ENCODE results near the gene VEPH1. TPM values are rescaled to one million over a fixed set of nuclear protein-coding genes. Genes with fewer than 3 reads are reported as not detected.
A peak's percentile ranks its signal among the peaks of the same experiment; 100 is the strongest.

The VEPH1 gene
- total RNA-seq, 3 donors from 2014 or later = 0.21 to 0.23 TPM; not detected in 1

GRCh38 chr3:157443905-157444796 is 59.1 kb downstream of the VEPH1 start:
- Mint-ChIP-seq H3K27me3 (ENCODE audit: low read depth) (peaks cover 12% of the 10 kb centered on the region), H3K4me1 (ENCODE audit: low read depth) (no peaks in the 10 kb centered on the region), H3K9me3 (no peaks in the 10 kb centered on the region), H3K36me3 (ENCODE audit: insufficient read depth) (no peaks in the 10 kb centered on the region), H3K4me3 (no peak overlapping the region)
- ATAC-seq (no peak), DNase-seq (no peak)

DNA sequence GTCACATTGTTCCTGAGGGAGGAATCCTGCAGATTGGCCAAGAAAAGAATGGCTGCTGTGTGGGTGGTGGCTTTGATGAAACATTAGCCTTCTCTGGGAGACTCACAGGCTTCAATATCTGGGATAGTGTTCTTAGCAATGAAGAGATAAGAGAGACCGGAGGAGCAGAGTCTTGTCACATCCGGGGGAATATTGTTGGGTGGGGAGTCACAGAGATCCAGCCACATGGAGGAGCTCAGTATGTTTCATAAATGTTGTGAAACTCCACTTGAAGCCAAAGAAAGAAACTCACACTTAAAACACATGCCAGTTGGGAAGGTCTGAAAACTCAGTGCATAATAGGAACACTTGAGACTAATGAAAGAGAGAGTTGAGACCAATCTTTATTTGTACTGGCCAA is 60.5 kb downstream of the VEPH1 start:
- ATAC-seq (no peak), DNase-seq (no peak)
- Mint-ChIP-seq H3K36me3 (ENCODE audit: insufficient read depth) (no peaks in the 10 kb centered on the region), H3K4me3 (no peak overlapping the region), H3K4me1 (ENCODE audit: low read depth) (no peaks in the 10 kb centered on the region), H3K27me3 (ENCODE audit: low read depth) (peaks cover 25% of the 10 kb centered on the region), H3K9me3 (no peaks in the 10 kb centered on the region)

- Mint-ChIP-seq H3K36me3 (ENCODE audit: insufficient read depth) (no peaks in the 10 kb centered on the region), H3K27me3 (ENCODE audit: low read depth) (peaks cover 34% of the 10 kb centered on the region), H3K4me1 (ENCODE audit: low read depth) (no peaks in the 10 kb centered on the region), H3K9me3 (no peaks in the 10 kb centered on the region), H3K4me3 (no peak overlapping the region)
- no peak for DNase-seq
- ATAC-seq = no peak
These were observed 62.1 kb downstream of the VEPH1 start for GRCh38 chr3:157441102-157441624.

DNA sequence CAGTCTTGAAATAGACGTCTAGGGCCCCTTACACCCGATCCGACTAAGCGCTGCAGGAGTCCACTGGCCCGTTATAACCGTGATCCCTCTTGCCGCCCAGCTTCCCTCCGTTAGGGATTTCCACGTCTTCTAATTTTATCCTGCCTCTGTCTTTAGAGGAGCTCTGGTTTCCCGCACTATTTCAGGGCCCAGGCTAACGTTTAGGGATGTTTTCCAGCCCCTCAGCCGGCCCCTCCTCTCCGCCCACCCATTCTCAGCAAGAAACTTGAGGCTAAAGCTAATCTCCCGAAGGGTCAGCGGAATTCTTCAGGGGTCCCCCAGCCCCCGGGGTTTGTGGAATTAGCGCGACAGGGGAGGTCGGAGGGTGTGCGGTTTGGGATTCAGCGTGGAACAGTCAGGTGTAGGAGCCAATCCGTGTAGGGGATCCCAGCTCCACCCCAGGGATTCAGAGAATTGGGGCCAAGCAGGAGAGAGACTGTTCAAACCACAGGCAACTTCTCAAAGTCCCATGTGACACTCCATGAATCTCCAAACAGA is 65.0 kb downstream of the VEPH1 start:
- no peaks in the 10 kb centered on the region for H3K36me3 Mint-ChIP-seq (ENCODE audit: insufficient read depth)

DNA sequence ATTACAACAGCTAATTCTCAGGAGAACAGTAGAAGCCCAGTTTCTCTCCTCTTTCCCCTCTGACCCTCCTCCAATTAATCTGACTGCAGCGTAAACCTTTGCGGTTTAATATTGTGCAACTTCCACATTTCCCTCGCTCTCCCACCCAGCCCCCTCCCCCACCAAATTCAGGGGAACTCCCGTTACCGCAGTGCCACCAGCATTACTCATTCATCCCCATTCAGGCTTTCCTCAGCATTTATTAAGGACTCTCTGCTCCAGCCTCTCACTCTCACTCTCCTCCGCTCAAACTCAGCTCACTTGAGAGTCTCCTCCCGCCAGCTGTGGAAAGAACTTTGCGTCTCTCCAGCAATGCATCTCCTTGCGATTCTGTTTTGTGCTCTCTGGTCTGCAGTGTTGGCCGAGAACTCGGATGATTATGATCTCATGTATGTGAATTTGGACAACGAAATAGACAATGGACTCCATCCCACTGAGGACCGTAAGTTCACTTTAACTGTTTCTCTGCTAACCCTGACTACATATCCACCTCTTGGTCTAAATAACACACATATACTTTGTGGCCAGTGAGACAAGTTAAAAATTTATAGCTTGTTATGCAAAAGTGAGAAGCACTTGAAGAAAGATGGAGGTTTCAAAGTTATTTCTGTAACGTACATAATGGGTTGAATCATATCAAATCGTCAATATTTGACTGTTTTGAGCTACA is 66.5 kb downstream of the VEPH1 start, which contains the start of gene PTX3:
TSS of gene PTX3 (plus strand) at position 268 of the 709 bp plus-strand sequence. CDS start at position 352, 84 bp downstream.
- ATAC-seq = peak in 1 of 2 donors; percentile 40
- no peak within 1 kb of the TSS for H3K4me3 Mint-ChIP-seq
- H3K27me3 Mint-ChIP-seq (ENCODE audit: low read depth) = peaks cover 34% of the 10 kb centered on the region
- no peaks in the 10 kb centered on the region for H3K9me3 Mint-ChIP-seq
- H3K36me3 Mint-ChIP-seq (ENCODE audit: insufficient read depth) = no peaks in the 10 kb centered on the region
- no peak for DNase-seq
- H3K4me1 Mint-ChIP-seq (ENCODE audit: low read depth) = no peaks in the 10 kb centered on the region

More for the DNA sequence above, 65.0 kb downstream of the VEPH1 start:
- ATAC-seq = no peak
- H3K4me1 Mint-ChIP-seq (ENCODE audit: low read depth) = no peaks in the 10 kb centered on the region
- peaks cover 34% of the 10 kb centered on the region for H3K27me3 Mint-ChIP-seq (ENCODE audit: low read depth)
- no peaks in the 10 kb centered on the region for H3K9me3 Mint-ChIP-seq
- no peak overlapping the region for H3K4me3 Mint-ChIP-seq
- no peak for DNase-seq

DNA sequence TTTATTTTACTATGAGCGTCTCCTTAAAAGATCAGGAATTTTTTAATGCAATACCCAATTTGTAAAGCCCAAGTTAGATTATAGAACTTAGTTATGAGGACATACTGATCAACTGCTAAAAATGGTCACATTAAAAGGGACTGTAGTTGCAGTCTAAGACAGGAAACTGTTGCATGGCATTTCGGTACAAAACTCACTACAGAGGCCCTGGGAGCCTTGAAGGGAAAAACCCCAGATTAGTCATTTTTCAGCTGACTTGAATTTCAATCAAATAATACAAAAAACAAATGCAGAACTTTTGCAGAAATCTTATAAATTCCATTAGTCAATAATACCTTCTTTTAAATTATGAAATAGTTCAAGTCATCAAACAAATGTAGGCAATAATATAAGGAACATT is 73.5 kb downstream of the VEPH1 start:
- Mint-ChIP-seq H3K36me3 (ENCODE audit: insufficient read depth) (no peaks in the 10 kb centered on the region), H3K4me3 (no peak overlapping the region), H3K4me1 (ENCODE audit: low read depth) (no peaks in the 10 kb centered on the region), H3K9me3 (peaks cover under 1% of the 10 kb centered on the region), H3K27me3 (ENCODE audit: low read depth) (peaks cover under 1% of the 10 kb centered on the region)
- DNase-seq = no peak
- no peak for ATAC-seq

- peaks cover 3% of the 10 kb centered on the region for H3K27me3 Mint-ChIP-seq (ENCODE audit: low read depth)
- peaks cover 7% of the 10 kb centered on the region for H3K9me3 Mint-ChIP-seq
- H3K4me1 Mint-ChIP-seq (ENCODE audit: low read depth) = no peaks in the 10 kb centered on the region
- ATAC-seq = no peak
- H3K4me3 Mint-ChIP-seq = no peak overlapping the region
- no peaks in the 10 kb centered on the region for H3K36me3 Mint-ChIP-seq (ENCODE audit: insufficient read depth)
- DNase-seq = no peak
These were observed 74.4 kb downstream of the VEPH1 start for GRCh38 chr3:157428853-157429252.

DNA sequence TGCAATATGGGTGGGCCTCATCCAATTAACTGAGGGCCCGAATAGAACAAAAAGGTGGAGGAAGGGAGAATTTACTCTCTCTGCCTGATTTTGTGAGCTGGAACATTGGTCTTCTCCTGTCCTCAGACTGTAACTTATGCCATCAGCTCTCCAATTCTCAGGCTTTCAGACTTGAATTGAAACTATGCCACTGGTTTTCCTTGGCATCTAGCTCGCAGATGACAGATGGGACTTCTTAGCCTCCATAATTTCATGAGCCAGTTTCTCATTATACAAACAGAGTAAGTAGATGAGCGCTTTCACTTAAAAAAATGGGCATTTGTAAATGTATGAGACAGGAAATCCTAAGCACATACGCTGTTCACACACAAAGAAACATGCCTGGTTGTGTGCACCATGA is 75.3 kb downstream of the VEPH1 start:
- peaks cover 7% of the 10 kb centered on the region for H3K9me3 Mint-ChIP-seq
- H3K4me3 Mint-ChIP-seq = no peak overlapping the region
- no peak for DNase-seq
- no peaks in the 10 kb centered on the region for H3K4me1 Mint-ChIP-seq (ENCODE audit: low read depth)
- H3K27me3 Mint-ChIP-seq (ENCODE audit: low read depth) = peaks cover 3% of the 10 kb centered on the region
- ATAC-seq = no peak
- no peaks in the 10 kb centered on the region for H3K36me3 Mint-ChIP-seq (ENCODE audit: insufficient read depth)

DNA sequence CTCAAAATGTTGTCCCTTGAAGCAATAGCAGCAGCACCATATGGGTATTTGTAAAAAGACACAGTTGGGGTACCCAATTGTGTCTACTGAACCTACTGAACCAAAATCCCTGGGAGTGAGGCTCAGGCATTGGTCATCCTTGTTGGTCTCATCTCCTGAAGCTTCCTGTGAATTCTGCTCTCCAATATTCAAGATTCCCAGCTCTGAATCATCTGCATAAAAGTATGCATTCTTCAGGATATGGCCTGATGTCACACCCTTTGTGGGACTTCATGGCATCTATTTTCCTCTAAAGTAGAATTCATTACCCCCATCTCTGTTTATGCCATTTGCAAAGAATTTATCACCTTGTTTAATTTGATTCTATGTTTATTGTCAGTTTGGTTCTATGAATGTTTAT is 79.9 kb downstream of the VEPH1 start:
- H3K27me3 Mint-ChIP-seq (ENCODE audit: low read depth) = peaks cover 3% of the 10 kb centered on the region
- DNase-seq (no peak), ATAC-seq (no peak)
- no peak overlapping the region for H3K4me3 Mint-ChIP-seq
- no peaks in the 10 kb centered on the region for H3K4me1 Mint-ChIP-seq (ENCODE audit: low read depth)
- no peaks in the 10 kb centered on the region for H3K36me3 Mint-ChIP-seq (ENCODE audit: insufficient read depth)
- peaks cover 7% of the 10 kb centered on the region for H3K9me3 Mint-ChIP-seq

- H3K9me3 Mint-ChIP-seq = peaks cover 7% of the 10 kb centered on the region
- H3K27me3 Mint-ChIP-seq (ENCODE audit: low read depth) = peaks cover 3% of the 10 kb centered on the region
- ATAC-seq = no peak
- H3K4me1 Mint-ChIP-seq (ENCODE audit: low read depth) = no peaks in the 10 kb centered on the region
- DNase-seq = no peak
- H3K4me3 Mint-ChIP-seq = no peak overlapping the region
- H3K36me3 Mint-ChIP-seq (ENCODE audit: insufficient read depth) = no peaks in the 10 kb centered on the region
These were observed 82.5 kb downstream of the VEPH1 start for GRCh38 chr3:157420606-157421130.

- Mint-ChIP-seq H3K9me3 (no peaks in the 10 kb centered on the region), H3K4me1 (ENCODE audit: low read depth) (no peaks in the 10 kb centered on the region), H3K4me3 (no peak overlapping the region), H3K36me3 (ENCODE audit: insufficient read depth) (no peaks in the 10 kb centered on the region), H3K27me3 (ENCODE audit: low read depth) (peaks cover 4% of the 10 kb centered on the region)
- ATAC-seq = no peak
- no peak for DNase-seq
These were observed 85.1 kb downstream of the VEPH1 start for GRCh38 chr3:157418104-157418503.

- DNase-seq (no peak), ATAC-seq (no peak)
- Mint-ChIP-seq H3K27me3 (ENCODE audit: low read depth) (peaks cover 4% of the 10 kb centered on the region), H3K36me3 (ENCODE audit: insufficient read depth) (no peaks in the 10 kb centered on the region), H3K4me3 (no peak overlapping the region), H3K9me3 (no peaks in the 10 kb centered on the region), H3K4me1 (ENCODE audit: low read depth) (no peaks in the 10 kb centered on the region)
These were observed 86.0 kb downstream of the VEPH1 start for GRCh38 chr3:157417247-157417646.

GRCh38 chr3:157416347-157417087 is 86.7 kb downstream of the VEPH1 start:
- ATAC-seq = no peak
- Mint-ChIP-seq H3K4me1 (ENCODE audit: low read depth) (no peaks in the 10 kb centered on the region), H3K4me3 (no peak overlapping the region), H3K27me3 (ENCODE audit: low read depth) (peaks cover 4% of the 10 kb centered on the region), H3K36me3 (ENCODE audit: insufficient read depth) (no peaks in the 10 kb centered on the region), H3K9me3 (no peaks in the 10 kb centered on the region)
- DNase-seq = no peak

DNA sequence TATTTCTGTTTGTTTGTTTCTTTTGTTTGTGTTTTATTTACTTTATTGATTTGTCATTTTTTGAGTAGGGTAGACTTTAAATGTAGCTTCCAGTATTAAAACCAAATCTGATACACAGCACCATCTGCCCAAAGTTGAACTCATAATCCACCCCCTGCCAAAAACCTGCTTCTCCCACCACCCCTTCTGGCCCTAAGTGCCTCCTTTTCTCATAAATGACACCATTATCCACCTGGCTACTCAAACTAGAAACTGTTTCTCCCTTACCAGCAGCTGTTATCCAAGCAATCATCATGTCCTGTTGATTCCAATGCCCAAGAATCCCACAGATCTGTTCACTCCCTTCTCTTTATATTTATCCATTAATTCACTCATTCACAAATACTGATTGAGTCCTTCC is 88.4 kb downstream of the VEPH1 start:
- ATAC-seq (no peak), DNase-seq (no peak)
- Mint-ChIP-seq H3K27me3 (ENCODE audit: low read depth) (peaks cover 4% of the 10 kb centered on the region), H3K9me3 (no peaks in the 10 kb centered on the region), H3K4me3 (no peak overlapping the region), H3K4me1 (ENCODE audit: low read depth) (no peaks in the 10 kb centered on the region), H3K36me3 (ENCODE audit: insufficient read depth) (no peaks in the 10 kb centered on the region)
